RWPE2 (cell line): ENCODE results near the gene RTTN.

Source experiments
- ATAC-seq: fragments of 200-7000 bp; cut with Tn5 transposase; 3 replicates; pipeline ENCODE4 v1.9.1; 2021; ENCODE audit warnings: low read depth
- DNase-seq: peaks from one replicate; pipeline ENCODE4 v3.0.0-alpha.2; 2020; ENCODE audit warnings: low spot score
- H3K27ac ChIP-seq: fragments of 450-650 bp; 2 replicates; pipeline ENCODE4 v1.5.1; 2017; ENCODE audit warnings: mild to moderate bottlenecking; ENCODE audit not compliant: poor library complexity, severe bottlenecking
- H3K27me3 ChIP-seq: fragments of 250-450 bp; sonication (Bioruptor Pico); 2 replicates; pipeline ENCODE4 v1.5.1; 2021; ENCODE audit warnings: mild to moderate bottlenecking, moderate library complexity; ENCODE audit not compliant: insufficient read depth, poor library complexity, severe bottlenecking
- H3K36me3 ChIP-seq: fragments of 250-450 bp; sonication (Bioruptor Pico); 2 replicates; pipeline ENCODE4 v1.5.1; 2020; ENCODE audit warnings: low read depth, mild to moderate bottlenecking, moderate library complexity
- H3K4me1 ChIP-seq: fragments of 250-450 bp; sonication (Bioruptor Pico); 2 replicates; pipeline ENCODE4 v1.5.1; 2021; ENCODE audit warnings: mild to moderate bottlenecking, moderate library complexity; ENCODE audit not compliant: insufficient read depth, poor library complexity, severe bottlenecking
- H3K4me3 ChIP-seq: fragments of 250-450 bp; sonication (Bioruptor Pico); 2 replicates; pipeline ENCODE4 v1.5.1; 2021; ENCODE audit warnings: mild to moderate bottlenecking, moderate library complexity; ENCODE audit not compliant: severe bottlenecking
- H3K9me3 ChIP-seq: fragments of 250-450 bp; sonication (Bioruptor Pico); 2 replicates; pipeline ENCODE4 v1.5.1; 2021; ENCODE audit warnings: mild to moderate bottlenecking, moderate library complexity; ENCODE audit not compliant: severe bottlenecking
- TF ChIP-seq, protein P1 (sequence below): fragments of 450-650 bp; IDR thresholded peaks from one replicate; pipeline ENCODE4 v1.5.1; 2017; ENCODE audit warnings: mild to moderate bottlenecking, moderate library complexity; ENCODE audit not compliant: poor library complexity, severe bottlenecking

RTTN gene

DNA sequence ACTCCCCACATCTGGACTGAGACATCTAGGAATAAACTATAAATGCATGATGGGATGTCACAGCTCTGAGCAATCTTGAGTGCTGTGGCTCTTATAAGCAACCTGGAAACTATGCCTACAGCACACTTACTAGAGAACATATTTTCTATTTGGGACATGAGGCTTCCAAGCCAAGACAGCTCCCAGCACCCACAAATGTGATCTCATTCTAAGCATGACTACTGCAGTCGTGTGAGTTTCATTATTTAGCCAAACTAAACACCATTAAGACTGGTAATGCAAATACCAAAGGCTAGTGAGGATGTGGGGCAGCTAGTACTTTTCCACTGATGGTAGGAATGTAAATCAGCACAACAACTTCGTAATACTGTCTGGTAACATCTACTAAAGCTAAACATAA lies 72.5 kb downstream of the RTTN start:
- DNase-seq, result no peak
- peaks cover 35% of the 10 kb centered on the region for H3K36me3 ChIP-seq
- no peak overlapping the region for H3K4me3 ChIP-seq

DNA sequence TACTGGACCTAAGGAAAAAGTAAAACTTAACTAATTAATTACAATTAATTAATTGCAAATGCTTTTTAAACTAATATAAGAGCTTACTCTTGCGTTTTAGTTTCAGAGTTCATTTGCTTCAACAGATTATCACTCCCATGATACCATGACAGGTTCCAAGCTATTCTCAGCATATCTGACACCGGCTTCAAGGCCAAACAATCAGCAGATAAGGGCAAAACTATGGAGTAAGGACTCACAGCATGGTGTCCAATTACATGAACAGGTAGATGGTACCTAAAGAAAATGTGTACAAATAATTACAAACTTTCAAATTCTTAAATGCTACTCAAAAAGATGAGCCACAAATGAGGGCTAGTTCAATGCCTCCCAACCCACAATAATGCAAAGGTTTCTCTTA lies 77.2 kb downstream of the RTTN start:
- H3K36me3 ChIP-seq, result peaks cover 46% of the 10 kb centered on the region
- H3K9me3 ChIP-seq, result no peaks in the 10 kb centered on the region
- ATAC-seq (no peak), DNase-seq (no peak)
- H3K4me3 ChIP-seq, result no peak overlapping the region
- no peaks in the 10 kb centered on the region for H3K4me1 ChIP-seq
- no peak overlapping the region for H3K27ac ChIP-seq
- TF ChIP-seq, protein P1, sequence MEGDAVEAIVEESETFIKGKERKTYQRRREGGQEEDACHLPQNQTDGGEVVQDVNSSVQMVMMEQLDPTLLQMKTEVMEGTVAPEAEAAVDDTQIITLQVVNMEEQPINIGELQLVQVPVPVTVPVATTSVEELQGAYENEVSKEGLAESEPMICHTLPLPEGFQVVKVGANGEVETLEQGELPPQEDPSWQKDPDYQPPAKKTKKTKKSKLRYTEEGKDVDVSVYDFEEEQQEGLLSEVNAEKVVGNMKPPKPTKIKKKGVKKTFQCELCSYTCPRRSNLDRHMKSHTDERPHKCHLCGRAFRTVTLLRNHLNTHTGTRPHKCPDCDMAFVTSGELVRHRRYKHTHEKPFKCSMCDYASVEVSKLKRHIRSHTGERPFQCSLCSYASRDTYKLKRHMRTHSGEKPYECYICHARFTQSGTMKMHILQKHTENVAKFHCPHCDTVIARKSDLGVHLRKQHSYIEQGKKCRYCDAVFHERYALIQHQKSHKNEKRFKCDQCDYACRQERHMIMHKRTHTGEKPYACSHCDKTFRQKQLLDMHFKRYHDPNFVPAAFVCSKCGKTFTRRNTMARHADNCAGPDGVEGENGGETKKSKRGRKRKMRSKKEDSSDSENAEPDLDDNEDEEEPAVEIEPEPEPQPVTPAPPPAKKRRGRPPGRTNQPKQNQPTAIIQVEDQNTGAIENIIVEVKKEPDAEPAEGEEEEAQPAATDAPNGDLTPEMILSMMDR, result no peak
- no peaks in the 10 kb centered on the region for H3K27me3 ChIP-seq

More for the DNA sequence above, 72.5 kb downstream of the RTTN start:
- H3K4me1 ChIP-seq, result no peaks in the 10 kb centered on the region
- no peaks in the 10 kb centered on the region for H3K9me3 ChIP-seq
- no peak for ATAC-seq
- H3K27me3 ChIP-seq, result no peaks in the 10 kb centered on the region
- no peak overlapping the region for H3K27ac ChIP-seq
- TF ChIP-seq, protein P1, result no peak

DNA sequence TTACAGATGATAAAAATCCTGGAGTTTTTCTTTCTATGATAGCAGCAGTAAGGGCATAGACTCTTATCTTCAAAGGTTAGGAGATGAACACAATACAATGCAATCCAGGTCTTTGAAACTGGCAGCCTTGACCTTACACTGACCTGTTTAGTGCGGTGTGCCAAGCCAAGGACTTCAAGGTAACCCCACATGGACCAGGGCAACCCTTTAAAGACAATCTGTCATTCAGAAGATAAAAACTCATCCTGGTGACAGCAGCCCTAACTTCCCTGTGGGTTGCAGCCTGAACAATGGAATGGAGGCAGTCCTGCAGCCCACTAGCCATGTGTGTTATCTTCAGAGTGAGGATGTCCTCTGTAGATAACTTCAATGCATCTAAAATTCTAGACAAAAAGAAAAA lies 78.1 kb downstream of the RTTN start:
- TF ChIP-seq, protein P1, result no peak
- H3K27me3 ChIP-seq, result no peaks in the 10 kb centered on the region
- no peak for ATAC-seq
- H3K27ac ChIP-seq, result no peak overlapping the region
- no peaks in the 10 kb centered on the region for H3K4me1 ChIP-seq
- peaks cover 52% of the 10 kb centered on the region for H3K36me3 ChIP-seq
- DNase-seq, result no peak
- no peaks in the 10 kb centered on the region for H3K9me3 ChIP-seq
- no peak overlapping the region for H3K4me3 ChIP-seq

GRCh38 chr18:70126832-70127231 lies 78.7 kb downstream of the RTTN start:
- Histone ChIP-seq H3K4me3 (no peak overlapping the region), H3K9me3 (no peaks in the 10 kb centered on the region), H3K27me3 (no peaks in the 10 kb centered on the region), H3K36me3 (peaks cover 52% of the 10 kb centered on the region), H3K27ac (no peak overlapping the region), H3K4me1 (no peaks in the 10 kb centered on the region)
- ATAC-seq, result no peak
- TF ChIP-seq, protein P1, result no peak
- no peak for DNase-seq

GRCh38 chr18:70124139-70124538 lies 81.3 kb downstream of the RTTN start:
- no peaks in the 10 kb centered on the region for H3K9me3 ChIP-seq
- no peaks in the 10 kb centered on the region for H3K27me3 ChIP-seq
- H3K36me3 ChIP-seq, result peaks cover 48% of the 10 kb centered on the region
- no peak overlapping the region for H3K4me3 ChIP-seq
- ATAC-seq (no peak), DNase-seq (no peak)
- no peaks in the 10 kb centered on the region for H3K4me1 ChIP-seq
- TF ChIP-seq, protein P1, result no peak
- H3K27ac ChIP-seq, result no peak overlapping the region
